Adipocyte (in vitro differentiated cells): ENCODE results near the gene PTPN4.
"Not testable (repeated sequence)": the region's sequence is repeated elsewhere in the genome, so short reads cannot be mapped to it uniquely, and the experiment has no call there.

Source experiments
- DNase-seq: peaks from one replicate; pipeline ENCODE4 v3.0.0-alpha.2; 2015; ENCODE audit warnings: low read depth
- H3K27me3 ChIP-seq: replicated peaks from 2 replicates; pipeline ENCODE4 v1.7.0; 2013; ENCODE audit warnings: mild to moderate bottlenecking, low read length, moderate library complexity; ENCODE audit not compliant: control insufficient read depth, insufficient read depth
- H3K36me3 ChIP-seq: 2 replicates; pipeline ENCODE4 v1.7.0; 2013; ENCODE audit warnings: low read length, mild to moderate bottlenecking, moderate library complexity; ENCODE audit not compliant: control insufficient read depth, insufficient read depth, severe bottlenecking
- H3K4me1 ChIP-seq: 2 replicates; pipeline ENCODE4 v1.7.0; 2013; ENCODE audit warnings: mild to moderate bottlenecking, low read length, moderate library complexity; ENCODE audit not compliant: control insufficient read depth, insufficient read depth
- H3K4me3 ChIP-seq: 2 replicates; pipeline ENCODE4 v1.7.0; 2013; ENCODE audit warnings: mild to moderate bottlenecking, low read length, moderate library complexity
- H3K9ac ChIP-seq: 2 replicates; pipeline ENCODE4 v1.7.0; 2013; ENCODE audit warnings: mild to moderate bottlenecking, low read length, moderate library complexity
- H3K9me3 ChIP-seq: 2 replicates; pipeline ENCODE4 v1.7.0; 2013; ENCODE audit warnings: mild to moderate bottlenecking, low read length, moderate library complexity; ENCODE audit not compliant: control insufficient read depth

Gene PTPN4

GRCh38 chr2:119794237-119794636 is 34.5 kb downstream of the PTPN4 start:
- H3K9ac ChIP-seq, result no peak overlapping the region
- H3K9me3 ChIP-seq, result peaks cover 13% of the 10 kb centered on the region
- peaks cover 3% of the 10 kb centered on the region for H3K36me3 ChIP-seq
- DNase-seq, result no peak
- H3K27me3 ChIP-seq, result no peaks in the 10 kb centered on the region
- no peaks in the 10 kb centered on the region for H3K4me1 ChIP-seq
- no peak overlapping the region for H3K4me3 ChIP-seq

DNA sequence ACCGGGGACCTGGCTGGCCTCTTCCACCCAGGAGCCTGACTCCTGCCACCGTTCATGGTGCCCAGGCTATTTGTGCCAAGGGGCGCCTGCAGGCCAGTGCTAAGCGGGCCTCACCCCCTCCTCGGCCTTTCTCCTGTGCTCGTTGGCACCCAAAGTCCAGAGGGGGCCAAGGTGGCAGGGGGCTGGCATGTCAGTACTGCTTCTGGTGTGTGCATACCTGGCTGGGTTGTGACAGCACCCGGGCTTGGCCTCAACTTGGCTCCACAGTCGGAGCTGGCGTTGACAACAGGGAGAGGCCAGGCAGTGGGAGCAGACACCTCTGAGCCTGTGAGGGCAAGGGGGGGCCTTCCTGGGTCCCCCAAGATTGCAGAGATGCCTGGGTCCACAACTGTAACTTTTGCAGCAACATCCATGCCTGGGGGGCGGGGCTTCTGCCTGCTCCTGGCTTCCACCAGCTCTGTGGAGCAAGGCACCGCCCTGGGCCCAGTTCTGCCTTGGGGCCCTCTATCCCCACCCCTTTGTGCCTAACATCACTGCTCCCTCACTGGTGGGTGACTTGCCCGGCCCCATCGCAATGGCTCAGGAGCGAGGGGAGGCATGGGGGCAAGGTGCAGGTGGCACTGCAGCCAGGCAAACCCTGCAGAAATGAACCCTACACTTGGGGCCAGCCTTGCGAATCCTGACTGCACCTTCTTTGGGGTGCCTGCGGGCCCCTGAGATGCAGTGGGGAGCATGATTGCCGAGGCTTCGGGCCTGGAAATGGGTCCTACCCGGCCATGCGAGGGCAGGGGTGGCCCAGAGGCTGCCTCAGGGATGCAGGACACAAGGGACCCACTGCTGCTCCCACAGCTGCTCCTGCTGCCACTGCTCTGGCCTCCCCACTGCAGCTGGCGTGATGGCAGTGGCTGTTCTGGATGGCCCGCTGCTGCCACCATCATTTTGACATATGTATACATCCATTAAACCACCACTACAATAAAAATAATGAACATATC is 35.9 kb downstream of the PTPN4 start:
- no peaks in the 10 kb centered on the region for H3K4me1 ChIP-seq
- no peak for DNase-seq

DNA sequence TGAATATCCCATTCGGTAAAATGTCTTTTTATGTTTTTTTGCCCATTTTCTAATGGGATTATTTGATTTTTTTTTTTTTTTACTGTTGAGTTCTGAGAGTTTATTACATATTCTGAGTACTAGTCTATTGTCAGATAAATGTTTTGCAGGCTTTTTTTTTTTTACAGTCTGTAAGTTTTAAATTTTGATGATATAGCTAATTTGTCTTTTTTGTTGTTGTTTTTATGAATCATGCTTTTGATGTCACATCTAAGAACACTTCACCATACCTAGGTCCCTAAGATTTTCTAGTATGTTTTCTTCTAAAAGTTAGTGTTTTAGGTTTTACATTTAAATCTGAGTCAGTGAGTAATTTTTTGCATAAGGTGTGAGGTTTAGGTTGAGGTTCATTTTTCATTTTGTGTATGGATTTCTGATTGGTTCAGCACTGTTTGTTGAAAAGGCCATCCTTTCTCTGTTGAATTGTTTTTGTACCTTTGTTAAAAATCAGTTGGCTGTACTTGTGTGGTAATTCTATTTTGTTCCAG is 40.7 kb downstream of the PTPN4 start:
- no peak overlapping the region for H3K4me3 ChIP-seq
- no peaks in the 10 kb centered on the region for H3K4me1 ChIP-seq
- no peak for DNase-seq
- no peaks in the 10 kb centered on the region for H3K36me3 ChIP-seq
- H3K9me3 ChIP-seq, result no peaks in the 10 kb centered on the region
- H3K27me3 ChIP-seq, result no peaks in the 10 kb centered on the region
- no peak overlapping the region for H3K9ac ChIP-seq

More for the DNA sequence above, 35.9 kb downstream of the PTPN4 start:
- Histone ChIP-seq H3K9ac (no peak overlapping the region), H3K4me3 (no peak overlapping the region), H3K36me3 (peaks cover 3% of the 10 kb centered on the region), H3K9me3 (peaks cover 5% of the 10 kb centered on the region), H3K27me3 (no peaks in the 10 kb centered on the region)

DNA sequence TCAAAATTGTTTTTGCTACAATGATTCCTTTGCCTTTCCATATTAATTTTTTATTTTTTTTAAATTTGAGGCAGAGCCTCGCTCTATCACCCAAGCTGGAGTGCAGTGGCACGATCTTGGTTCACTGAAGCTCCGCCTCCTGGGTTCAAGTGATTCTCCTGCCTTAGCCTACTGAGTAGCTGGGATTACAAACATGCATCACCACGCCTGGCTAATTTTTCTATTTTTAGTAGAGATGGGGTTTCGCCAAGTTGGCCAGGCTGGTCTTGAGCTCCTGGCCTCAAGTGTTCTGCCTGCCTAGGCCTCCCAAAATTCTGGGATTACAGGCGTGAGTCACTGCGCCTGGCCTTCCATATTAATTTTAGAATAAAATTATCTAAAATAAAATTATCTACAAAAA is 41.3 kb downstream of the PTPN4 start:
- Histone ChIP-seq H3K36me3 (no peaks in the 10 kb centered on the region), H3K4me1 (no peaks in the 10 kb centered on the region), H3K9me3 (no peaks in the 10 kb centered on the region), H3K4me3 (no peak overlapping the region), H3K27me3 (no peaks in the 10 kb centered on the region), H3K9ac (no peak overlapping the region)
- no peak for DNase-seq

DNA sequence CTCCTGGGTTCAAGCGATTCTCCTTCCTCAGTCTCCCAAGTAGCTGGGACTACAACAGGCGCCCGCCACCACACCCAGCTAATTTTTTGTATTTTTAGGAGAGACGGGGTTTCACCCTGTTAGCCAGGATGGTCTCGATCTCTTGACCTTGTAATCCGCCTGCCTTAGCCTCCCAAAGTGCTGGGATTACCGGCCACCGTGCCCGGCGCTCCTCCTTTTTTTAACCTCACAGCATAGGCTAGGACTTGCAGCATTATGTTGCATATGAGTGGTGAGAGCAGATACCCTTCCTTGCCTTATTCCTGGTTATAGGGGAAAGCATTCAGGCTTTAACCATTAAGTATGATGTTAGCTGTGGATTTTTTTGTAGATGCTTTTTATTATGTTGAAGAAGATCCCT is 42.3 kb downstream of the PTPN4 start:
- H3K36me3 ChIP-seq, H3K4me1 ChIP-seq, H3K9ac ChIP-seq, H3K9me3 ChIP-seq, H3K4me3 ChIP-seq, H3K27me3 ChIP-seq, DNase-seq: not testable (repeated sequence)

- H3K27me3 ChIP-seq, result no peaks in the 10 kb centered on the region
- no peak for DNase-seq
- H3K4me3 ChIP-seq, result no peak overlapping the region
- H3K9me3 ChIP-seq, result no peaks in the 10 kb centered on the region
- H3K9ac ChIP-seq, result no peak overlapping the region
- H3K4me1 ChIP-seq, result no peaks in the 10 kb centered on the region
- H3K36me3 ChIP-seq, result no peaks in the 10 kb centered on the region
Measured at GRCh38 chr2:119803101-119803500, 43.4 kb downstream of the PTPN4 start.

GRCh38 chr2:119804409-119804808 is 44.7 kb downstream of the PTPN4 start:
- not testable (repeated sequence) for H3K27me3 ChIP-seq, H3K4me3 ChIP-seq, H3K9me3 ChIP-seq, H3K9ac ChIP-seq, H3K36me3 ChIP-seq, H3K4me1 ChIP-seq, DNase-seq

GRCh38 chr2:119808516-119809147 is 48.9 kb downstream of the PTPN4 start:
- H3K9me3 ChIP-seq, result no peaks in the 10 kb centered on the region
- H3K4me3 ChIP-seq, result peak overlapping the region; percentile 27
- H3K4me1 ChIP-seq, result peaks cover 20% of the 10 kb centered on the region
- no peak overlapping the region for H3K9ac ChIP-seq
- no peaks in the 10 kb centered on the region for H3K36me3 ChIP-seq
- no peaks in the 10 kb centered on the region for H3K27me3 ChIP-seq
- DNase-seq, result peak; percentile 15

- Histone ChIP-seq H3K27me3 (no peaks in the 10 kb centered on the region), H3K36me3 (no peaks in the 10 kb centered on the region), H3K9ac (no peak overlapping the region), H3K9me3 (no peaks in the 10 kb centered on the region), H3K4me3 (peak overlapping the region; percentile 41), H3K4me1 (peaks cover 20% of the 10 kb centered on the region)
- DNase-seq, result peak; percentile 64
Measured at GRCh38 chr2:119809339-119810048, 49.8 kb downstream of the PTPN4 start.

- peaks cover 20% of the 10 kb centered on the region for H3K4me1 ChIP-seq
- H3K9ac ChIP-seq, result no peak overlapping the region
Measured at GRCh38 chr2:119810049-119810630, 50.4 kb downstream of the PTPN4 start.

More at GRCh38 chr2:119810049-119810630, 50.4 kb downstream of the PTPN4 start:
- H3K9me3 ChIP-seq, result no peaks in the 10 kb centered on the region
- H3K27me3 ChIP-seq, result no peaks in the 10 kb centered on the region
- H3K4me3 ChIP-seq, result no peak overlapping the region
- H3K36me3 ChIP-seq, result no peaks in the 10 kb centered on the region
- DNase-seq, result no peak
